OCI-LY3 (cell line): ENCODE data around the gene ZNHIT6.
A peak's percentile ranks its signal among the peaks of the same experiment; 100 is the strongest.

Experiments used
- H2AFZ ChIP-seq: fragments of 200-600, 300-600 bp; shearing (Covaris generic); 2 replicates; pipeline ENCODE4 v1.6.0; 2014; ENCODE audit warnings: antibody characterized with exemption, low read depth, low read length
- H3K27ac ChIP-seq: fragments of 200-600, 300-600 bp; sonication (generic); 2 replicates; pipeline ENCODE4 v1.5.1; 2014; ENCODE audit warnings: mild to moderate bottlenecking, low read length, moderate library complexity, mixed read lengths
- H3K27me3 ChIP-seq: fragments of 200-600, 300-600 bp; sonication (generic); 2 replicates; pipeline ENCODE4 v1.6.1; 2014; ENCODE audit warnings: low read depth, low read length, mixed read lengths
- H3K36me3 ChIP-seq: fragments of 200-600, 300-600 bp; sonication (generic); replicated peaks from 2 replicates; pipeline ENCODE3; 2014; ENCODE audit warnings: low read depth, low read length, mixed read lengths
- H3K4me1 ChIP-seq: fragments of 300-600, 200-600 bp; sonication (generic); 2 replicates; pipeline ENCODE4 v1.6.1; 2014; ENCODE audit warnings: low read length, mixed read lengths
- H3K4me2 ChIP-seq: fragments of 200-600, 300-600 bp; sonication (generic); 2 replicates; pipeline ENCODE4 v1.6.1; 2014; ENCODE audit warnings: low read length, mixed read lengths
- H3K4me3 ChIP-seq: fragments of 300-600, 200-600 bp; sonication (generic); 2 replicates; pipeline ENCODE4 v1.5.1; 2014; ENCODE audit warnings: antibody characterized with exemption, mild to moderate bottlenecking, low read length, moderate library complexity
- H3K79me2 ChIP-seq: fragments of 300-600, 200-600 bp; shearing (Covaris generic); 2 replicates; pipeline ENCODE4 v1.6.1; 2014; ENCODE audit warnings: mild to moderate bottlenecking, low read length, mixed read lengths
- H3K9ac ChIP-seq: fragments of 300-600, 200-600 bp; shearing (Covaris generic); 2 replicates; pipeline ENCODE4 v1.6.0; 2014; ENCODE audit warnings: mild to moderate bottlenecking, low read length, moderate library complexity
- H3K9me3 ChIP-seq: fragments of 200-600, 300-600 bp; shearing (Covaris generic); 2 replicates; pipeline ENCODE4 v1.6.1; 2014; ENCODE audit warnings: low read length, mixed read lengths; ENCODE audit not compliant: insufficient read depth
- H4K20me1 ChIP-seq: fragments of 200-600, 300-600 bp; sonication (generic); 2 replicates; pipeline ENCODE4 v1.6.1; 2016; ENCODE audit warnings: low read length, mixed read lengths; ENCODE audit not compliant: insufficient read depth
- EZH2phosphoT487 ChIP-seq: fragments of 200-600 bp; shearing (Covaris generic); IDR thresholded peaks from 2 replicates; pipeline ENCODE4 v1.6.1; 2018; ENCODE audit warnings: antibody characterized with exemption, mixed run types, low read depth
- TF ChIP-seq, protein P1 (sequence below): fragments of 200-600, 300-600 bp; sonication (generic); IDR thresholded peaks from 2 replicates; pipeline ENCODE4 v1.5.1; 2014; ENCODE audit warnings: antibody characterized with exemption, low read length, low read depth

The ZNHIT6 gene, protein sequence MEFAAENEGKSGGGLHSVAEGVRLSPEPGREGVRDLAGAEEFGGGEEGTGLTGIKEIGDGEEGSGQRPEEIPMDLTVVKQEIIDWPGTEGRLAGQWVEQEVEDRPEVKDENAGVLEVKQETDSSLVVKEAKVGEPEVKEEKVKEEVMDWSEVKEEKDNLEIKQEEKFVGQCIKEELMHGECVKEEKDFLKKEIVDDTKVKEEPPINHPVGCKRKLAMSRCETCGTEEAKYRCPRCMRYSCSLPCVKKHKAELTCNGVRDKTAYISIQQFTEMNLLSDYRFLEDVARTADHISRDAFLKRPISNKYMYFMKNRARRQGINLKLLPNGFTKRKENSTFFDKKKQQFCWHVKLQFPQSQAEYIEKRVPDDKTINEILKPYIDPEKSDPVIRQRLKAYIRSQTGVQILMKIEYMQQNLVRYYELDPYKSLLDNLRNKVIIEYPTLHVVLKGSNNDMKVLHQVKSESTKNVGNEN

GRCh38 chr1:85707990-85708828 lies at the start of gene ZNHIT6:
Gene ZNHIT6 (minus strand): TSS chr1:85708433. CDS start chr1:85708284, 149 bp downstream.
- Histone ChIP-seq H3K4me1 (peaks cover 13% of the 10 kb centered on the region), H3K27ac (peak within 1 kb of the TSS; percentile 72), H3K79me2 (peaks cover 49% of the 10 kb centered on the region), H3K36me3 (peaks cover 13% of the 10 kb centered on the region), H2AFZ (peak within 1 kb of the TSS; percentile 76), H3K9ac (peak within 1 kb of the TSS; percentile 93), H3K4me3 (peak within 1 kb of the TSS; percentile 95), H3K4me2 (peak within 1 kb of the TSS; percentile 91), H3K9me3 (no peaks in the 10 kb centered on the region), H3K27me3 (no peaks in the 10 kb centered on the region), H4K20me1 (no peaks in the 10 kb centered on the region)
- no peak for TF ChIP-seq EZH2phosphoT487
- TF ChIP-seq, protein P1, sequence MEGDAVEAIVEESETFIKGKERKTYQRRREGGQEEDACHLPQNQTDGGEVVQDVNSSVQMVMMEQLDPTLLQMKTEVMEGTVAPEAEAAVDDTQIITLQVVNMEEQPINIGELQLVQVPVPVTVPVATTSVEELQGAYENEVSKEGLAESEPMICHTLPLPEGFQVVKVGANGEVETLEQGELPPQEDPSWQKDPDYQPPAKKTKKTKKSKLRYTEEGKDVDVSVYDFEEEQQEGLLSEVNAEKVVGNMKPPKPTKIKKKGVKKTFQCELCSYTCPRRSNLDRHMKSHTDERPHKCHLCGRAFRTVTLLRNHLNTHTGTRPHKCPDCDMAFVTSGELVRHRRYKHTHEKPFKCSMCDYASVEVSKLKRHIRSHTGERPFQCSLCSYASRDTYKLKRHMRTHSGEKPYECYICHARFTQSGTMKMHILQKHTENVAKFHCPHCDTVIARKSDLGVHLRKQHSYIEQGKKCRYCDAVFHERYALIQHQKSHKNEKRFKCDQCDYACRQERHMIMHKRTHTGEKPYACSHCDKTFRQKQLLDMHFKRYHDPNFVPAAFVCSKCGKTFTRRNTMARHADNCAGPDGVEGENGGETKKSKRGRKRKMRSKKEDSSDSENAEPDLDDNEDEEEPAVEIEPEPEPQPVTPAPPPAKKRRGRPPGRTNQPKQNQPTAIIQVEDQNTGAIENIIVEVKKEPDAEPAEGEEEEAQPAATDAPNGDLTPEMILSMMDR: peak; percentile 20; the same call in 1 of the 2 replicates

DNA sequence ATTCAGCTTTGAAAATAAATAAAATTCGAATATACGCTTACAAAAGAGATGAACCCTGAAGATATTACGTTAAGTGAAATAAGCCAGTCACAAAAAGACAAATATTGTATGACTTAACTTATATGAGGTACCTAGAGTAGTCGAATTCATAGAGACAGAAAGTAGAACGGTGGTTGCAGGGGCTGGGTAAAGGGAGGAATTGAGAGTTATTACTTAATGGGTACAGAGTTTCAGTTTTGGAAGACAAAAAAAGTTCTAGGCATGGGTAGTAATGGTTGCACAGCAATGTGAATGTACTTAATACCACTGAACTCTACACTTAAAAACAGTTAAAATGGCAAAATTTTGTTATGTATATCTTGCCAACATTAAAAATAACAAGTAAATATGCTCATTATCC lies 48.6 kb upstream of the ZNHIT6 start:
- H3K27ac ChIP-seq: no peak overlapping the region
- H3K36me3 ChIP-seq: no peaks in the 10 kb centered on the region
- H3K79me2 ChIP-seq: no peaks in the 10 kb centered on the region
- TF ChIP-seq EZH2phosphoT487: no peak
- TF ChIP-seq, protein P1: no peak
- peaks cover 5% of the 10 kb centered on the region; the same call in 1 of the 2 replicates for H3K4me1 ChIP-seq
- H3K4me3 ChIP-seq: no peak overlapping the region
- no peak overlapping the region for H2AFZ ChIP-seq
- H3K4me2 ChIP-seq: no peak overlapping the region
- no peaks in the 10 kb centered on the region for H3K9me3 ChIP-seq
- H3K9ac ChIP-seq: no peak overlapping the region
- H4K20me1 ChIP-seq: no peaks in the 10 kb centered on the region
- H3K27me3 ChIP-seq: no peaks in the 10 kb centered on the region

GRCh38 chr1:85748120-85748519 lies 39.9 kb upstream of the ZNHIT6 start:
- Histone ChIP-seq H3K4me1 (no peaks in the 10 kb centered on the region), H3K36me3 (no peaks in the 10 kb centered on the region), H2AFZ (no peak overlapping the region), H3K9me3 (no peaks in the 10 kb centered on the region), H3K27me3 (no peaks in the 10 kb centered on the region), H3K4me3 (no peak overlapping the region), H3K4me2 (no peak overlapping the region), H3K79me2 (no peaks in the 10 kb centered on the region), H3K9ac (no peak overlapping the region), H3K27ac (no peak overlapping the region), H4K20me1 (no peaks in the 10 kb centered on the region)
- TF ChIP-seq, protein P1: no peak
- no peak for TF ChIP-seq EZH2phosphoT487

- Histone ChIP-seq H2AFZ (no peak overlapping the region), H3K4me2 (no peak overlapping the region), H3K4me1 (no peaks in the 10 kb centered on the region), H3K9me3 (no peaks in the 10 kb centered on the region), H3K4me3 (no peak overlapping the region), H4K20me1 (no peaks in the 10 kb centered on the region), H3K36me3 (no peaks in the 10 kb centered on the region), H3K27me3 (no peaks in the 10 kb centered on the region), H3K79me2 (no peaks in the 10 kb centered on the region), H3K27ac (no peak overlapping the region), H3K9ac (no peak overlapping the region)
- TF ChIP-seq EZH2phosphoT487: no peak
- TF ChIP-seq, protein P1: no peak
Measured at GRCh38 chr1:85746777-85747176, 38.5 kb upstream of the ZNHIT6 start.
